ENCODE measurements around the gene FAM228A.

DNA sequence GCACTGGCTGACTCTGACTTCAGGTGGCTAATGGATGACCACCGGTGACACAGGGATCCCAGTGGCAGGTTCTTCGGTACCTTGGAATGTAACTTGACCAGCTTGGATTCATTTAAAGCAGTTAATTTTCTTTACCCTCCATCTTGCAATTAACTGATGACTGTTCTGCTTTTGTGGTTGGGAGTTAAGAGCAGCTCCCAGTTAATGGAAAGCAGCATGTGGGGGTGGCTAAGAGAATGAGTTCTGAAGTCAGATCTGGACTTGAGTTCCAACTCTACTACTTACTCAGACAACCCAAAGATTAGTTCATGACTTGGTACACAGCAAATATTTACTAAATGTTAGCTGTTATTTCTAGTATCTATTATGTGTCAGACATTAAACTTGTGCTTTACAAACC is 58.5 kb downstream of the FAM228A start:
- TF ChIP-seq, protein P1, sequence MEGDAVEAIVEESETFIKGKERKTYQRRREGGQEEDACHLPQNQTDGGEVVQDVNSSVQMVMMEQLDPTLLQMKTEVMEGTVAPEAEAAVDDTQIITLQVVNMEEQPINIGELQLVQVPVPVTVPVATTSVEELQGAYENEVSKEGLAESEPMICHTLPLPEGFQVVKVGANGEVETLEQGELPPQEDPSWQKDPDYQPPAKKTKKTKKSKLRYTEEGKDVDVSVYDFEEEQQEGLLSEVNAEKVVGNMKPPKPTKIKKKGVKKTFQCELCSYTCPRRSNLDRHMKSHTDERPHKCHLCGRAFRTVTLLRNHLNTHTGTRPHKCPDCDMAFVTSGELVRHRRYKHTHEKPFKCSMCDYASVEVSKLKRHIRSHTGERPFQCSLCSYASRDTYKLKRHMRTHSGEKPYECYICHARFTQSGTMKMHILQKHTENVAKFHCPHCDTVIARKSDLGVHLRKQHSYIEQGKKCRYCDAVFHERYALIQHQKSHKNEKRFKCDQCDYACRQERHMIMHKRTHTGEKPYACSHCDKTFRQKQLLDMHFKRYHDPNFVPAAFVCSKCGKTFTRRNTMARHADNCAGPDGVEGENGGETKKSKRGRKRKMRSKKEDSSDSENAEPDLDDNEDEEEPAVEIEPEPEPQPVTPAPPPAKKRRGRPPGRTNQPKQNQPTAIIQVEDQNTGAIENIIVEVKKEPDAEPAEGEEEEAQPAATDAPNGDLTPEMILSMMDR (IDR thresholded peaks at IDR 0.05; ENCODE audit: low read depth, low read length, poor library complexity, severe bottlenecking), result no peak
- no peak for TF ChIP-seq EZH2phosphoT487 (IDR thresholded peaks at IDR 0.05; ENCODE audit: borderline replicate concordance, low read length)

Data from DOHH2 (cell line).